ENCODE data around the gene LAMTOR1.
A peak's percentile ranks its signal among the peaks of the same experiment; 100 is the strongest.

The LAMTOR1 gene

DNA sequence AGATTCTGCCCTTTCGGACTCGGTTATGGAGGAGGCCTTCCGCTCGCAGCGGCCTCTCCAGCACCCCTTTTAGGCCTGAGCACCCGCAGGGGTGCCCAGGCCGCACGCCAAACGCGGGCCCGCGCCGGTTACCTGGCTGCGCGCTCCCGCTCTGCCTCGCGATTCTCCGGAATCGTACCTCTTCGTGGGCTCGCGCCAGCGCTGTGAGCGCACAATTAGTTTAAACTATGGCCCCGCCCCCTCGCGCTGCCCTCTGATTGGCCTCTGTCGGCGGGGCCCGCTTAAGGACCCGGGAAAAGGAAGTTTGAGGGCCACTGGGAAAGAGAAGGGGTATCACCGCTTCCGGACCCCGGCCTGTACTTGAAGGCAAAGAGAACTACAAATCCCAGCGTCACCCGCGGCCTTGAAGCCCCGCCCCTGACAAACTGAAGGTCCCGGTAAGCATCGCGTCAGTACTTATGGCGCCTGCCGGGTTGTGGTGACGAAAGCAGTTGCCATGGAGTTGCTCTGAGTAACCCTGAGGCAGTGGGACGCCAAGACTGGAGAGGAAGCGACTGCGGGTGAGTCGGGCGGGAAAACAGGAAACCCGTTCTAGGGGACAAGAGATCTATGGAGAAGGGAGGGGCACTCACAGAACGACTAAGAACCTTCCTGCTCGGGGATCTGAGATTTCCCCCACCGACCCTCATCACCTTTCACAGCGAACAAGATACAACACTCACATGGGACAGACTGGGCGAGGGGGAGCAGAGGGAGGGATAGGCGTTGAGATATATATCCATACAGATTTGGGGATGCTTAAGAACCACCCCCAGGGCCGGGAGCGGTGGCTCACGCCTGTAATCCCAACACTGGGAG is 22.5 kb downstream of the LAMTOR1 start, which contains the start of the genes LRRC51 and NUMA1:
Gene LRRC51 (plus strand): TSS at position 525 of the 858 bp plus-strand sequence. CDS start 8,234 bp downstream, outside the sequence.
Gene NUMA1 (minus strand): TSS at position 217 of the 858 bp plus-strand sequence. CDS start 44,599 bp downstream, outside the sequence.
- DNase-seq, result peak; percentile 99

DNA sequence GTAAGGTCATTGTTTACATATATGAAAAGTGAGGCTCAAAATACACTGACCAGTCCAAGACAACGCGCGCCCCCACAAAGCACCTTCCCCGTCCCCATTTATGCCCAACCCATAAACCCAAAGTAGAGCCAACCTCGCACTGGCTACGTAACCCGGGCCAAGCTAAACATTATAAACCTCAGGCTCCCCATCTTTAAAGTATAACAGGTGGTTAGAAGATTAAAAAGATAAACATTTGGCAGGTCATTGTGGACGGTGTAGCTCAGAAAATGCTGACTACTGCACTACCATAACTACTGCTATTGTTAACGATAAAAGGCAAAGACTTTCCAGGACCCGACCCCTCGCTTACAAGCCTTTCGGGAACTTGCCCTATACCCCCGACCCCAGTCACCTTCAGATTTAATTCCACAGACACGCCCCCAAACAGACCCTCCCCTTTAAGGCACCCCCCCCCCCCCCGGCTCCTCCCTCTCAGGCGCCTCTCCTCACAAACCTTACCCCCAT is 23.2 kb downstream of the LAMTOR1 start:
- no peak for DNase-seq

- no peak for DNase-seq
Measured at GRCh38 chr11:72078477-72078876, 24.6 kb downstream of the LAMTOR1 start.

DNA sequence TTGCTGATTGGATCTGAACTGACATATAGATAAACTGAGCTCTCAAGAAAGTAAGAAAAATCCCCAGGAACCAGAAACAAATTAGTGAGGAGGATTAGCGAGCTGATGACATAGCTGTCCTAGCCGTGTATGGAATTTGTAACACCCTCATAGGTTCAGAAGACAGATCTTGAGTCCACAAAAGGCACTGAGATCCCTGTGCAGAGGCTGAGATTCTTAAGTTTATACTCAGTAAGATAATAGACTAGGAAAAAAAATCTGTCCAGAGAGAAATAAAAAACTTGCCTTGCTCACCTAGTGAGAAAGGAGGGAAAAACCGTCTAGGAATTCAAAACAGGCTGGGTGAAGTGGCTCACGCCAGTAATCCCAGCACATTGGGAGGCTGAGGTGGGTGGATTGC is 27.3 kb downstream of the LAMTOR1 start:
- no peak for DNase-seq

GRCh38 chr11:72075109-72075508 is 28.0 kb downstream of the LAMTOR1 start:
- DNase-seq, result no peak

GRCh38 chr11:72072348-72072747 is 30.7 kb downstream of the LAMTOR1 start:
- DNase-seq, result no peak

DNA sequence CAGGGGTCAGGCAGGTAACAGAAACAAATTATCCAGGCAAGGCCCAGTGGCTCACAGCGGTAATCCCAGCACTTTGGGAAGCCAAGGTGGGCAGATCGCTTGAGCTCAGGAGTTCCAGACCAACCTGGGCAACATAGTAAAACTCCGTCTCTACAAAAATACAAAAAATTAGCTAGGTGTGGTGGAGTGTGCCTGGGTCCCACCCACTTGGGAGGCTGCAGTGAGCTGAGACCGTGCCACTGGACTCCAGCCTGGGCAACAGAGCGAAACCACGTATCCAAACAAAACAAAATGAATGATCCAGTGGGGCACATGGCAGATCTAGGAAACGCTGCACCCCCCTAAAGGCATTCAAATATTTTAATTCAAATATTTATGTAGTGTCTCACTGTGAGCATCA is 32.6 kb downstream of the LAMTOR1 start:
- DNase-seq, result no peak

DNA sequence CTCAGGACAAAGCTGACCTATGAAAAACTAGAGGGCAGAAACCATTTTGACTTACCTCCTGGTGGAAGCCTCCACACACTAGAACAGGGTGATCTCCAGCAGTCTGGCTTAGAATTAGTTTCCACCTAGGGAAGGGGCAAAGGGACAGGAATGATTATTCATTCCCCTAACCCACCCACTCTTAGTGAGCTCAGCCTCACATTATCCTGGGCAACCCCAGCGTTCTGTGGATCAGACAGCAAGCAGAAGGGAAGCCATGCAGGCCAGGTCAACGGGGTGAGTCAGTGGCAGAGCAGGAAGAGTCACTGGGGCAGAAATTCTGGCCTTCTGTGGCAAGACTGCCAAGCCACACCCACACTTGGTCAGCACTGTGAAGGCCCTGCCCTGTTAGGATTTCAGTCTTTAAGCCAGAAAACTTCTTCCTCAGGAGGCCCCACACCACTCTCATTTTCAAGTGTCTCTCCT is 33.3 kb downstream of the LAMTOR1 start:
- DNase-seq, result peak; percentile 18

DNA sequence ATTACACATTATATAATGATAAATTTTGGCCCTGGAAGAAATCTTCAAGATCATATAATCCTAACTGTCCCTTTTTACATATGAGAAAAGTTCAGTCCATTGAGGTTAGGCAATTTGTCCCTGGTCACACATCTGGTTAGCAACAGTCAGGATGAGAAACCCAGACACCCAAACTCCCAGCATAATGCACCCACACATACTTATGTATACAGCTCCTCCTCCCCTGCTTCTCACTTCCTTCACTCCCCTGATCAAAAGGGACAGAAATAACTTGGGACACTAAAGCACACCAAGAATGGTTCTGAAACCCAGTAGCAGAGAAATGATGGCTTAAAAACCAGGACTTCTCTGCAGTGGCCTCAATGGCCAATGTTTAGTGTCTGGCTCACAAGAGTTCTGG is 33.9 kb downstream of the LAMTOR1 start:
- no peak for DNase-seq

- no peak for DNase-seq
Measured at GRCh38 chr11:72067676-72068075, 35.4 kb downstream of the LAMTOR1 start.

GRCh38 chr11:72067266-72067665 is 35.8 kb downstream of the LAMTOR1 start:
- no peak for DNase-seq

DNA sequence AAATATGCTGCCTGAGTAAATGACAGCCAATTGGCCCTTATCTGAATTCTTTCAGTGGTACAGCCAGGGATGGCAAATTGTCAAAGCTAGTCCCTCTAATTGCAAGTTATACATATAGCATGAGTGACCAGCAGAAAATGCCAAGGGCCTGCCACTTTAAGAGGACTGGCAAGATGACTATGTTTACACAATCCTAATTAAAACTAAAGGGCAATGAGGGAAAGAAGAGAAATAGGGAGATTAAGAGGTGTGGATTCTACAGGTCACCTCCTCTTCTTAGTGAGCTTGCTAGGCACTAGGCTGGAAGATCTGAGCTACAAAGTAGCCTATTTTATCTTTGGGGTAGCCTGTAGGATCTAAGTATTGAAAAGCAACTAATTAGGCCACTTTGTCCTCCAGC is 36.2 kb downstream of the LAMTOR1 start:
- DNase-seq, result no peak

GRCh38 chr11:72061739-72062396 is 41.2 kb downstream of the LAMTOR1 start:
- no peak for DNase-seq

- DNase-seq, result no peak
Measured at GRCh38 chr11:72058416-72059034, 44.6 kb downstream of the LAMTOR1 start.

DNA sequence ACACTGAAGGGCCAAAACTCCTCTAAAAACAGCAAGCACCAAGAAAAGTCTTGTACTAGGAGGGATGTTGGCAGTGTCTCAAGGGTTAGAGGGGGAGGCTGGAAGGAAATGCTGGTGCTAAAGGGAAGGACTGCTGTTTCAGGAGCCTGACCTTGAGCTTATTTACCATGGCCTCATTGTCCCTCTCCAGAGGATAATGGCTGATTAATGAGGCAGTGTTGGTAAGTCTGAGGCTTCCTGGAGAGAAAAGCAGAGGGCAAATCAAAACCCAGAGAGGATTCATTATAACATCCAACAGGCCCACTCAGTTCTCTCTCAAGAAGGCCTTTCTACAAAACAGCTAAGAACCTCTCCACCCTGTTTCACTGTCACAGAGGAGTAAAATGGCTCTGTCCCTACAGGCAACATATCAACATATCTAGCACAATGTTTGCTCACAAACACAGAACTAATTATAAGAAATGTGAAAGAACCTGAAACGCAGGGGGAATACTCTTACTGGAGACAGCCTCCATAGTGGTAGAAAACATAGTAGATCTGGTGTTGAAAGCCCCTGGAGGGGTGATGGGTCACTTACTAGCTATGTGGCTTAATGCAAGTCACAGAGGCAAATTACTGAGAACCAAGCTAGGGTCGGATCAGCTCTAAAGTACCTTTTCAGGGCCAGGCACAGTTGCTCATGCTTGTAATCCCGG is 54.2 kb downstream of the LAMTOR1 start:
- DNase-seq, result no peak

Measured in activated CD4-positive, alpha-beta T cell treated with anti-CD3 and anti-CD28 coated beads, Interleukin-2, Interleukin-6, amounts not matched to agents 100 ng/mL and 50 ng/mL, durations not matched to agents 16 hours and 8 hours (primary cell).